Measurements from ENCODE around the gene XPC. TPM values are rescaled to one million over a fixed set of nuclear protein-coding genes. Genes with fewer than 3 reads are reported as not detected.

XPC gene
- total and polyA plus RNA-seq, 4 donors = 12.7 to 26.7 (median 14.2) TPM

- Histone ChIP-seq H3K36me3 (ENCODE audit: control insufficient read depth in 4 of 4, insufficient read depth in 3 of 4, low read depth in 1 of 4, low read length in 3 of 4) (no peaks in the 10 kb centered on the region), H3K27ac (ENCODE audit: low read depth in 1 of 2, low read length in 2 of 2) (peak overlapping the region; percentile 65 to 81), H3K27me3 (ENCODE audit: control insufficient read depth in 4 of 4, insufficient read depth in 4 of 4, low read length in 3 of 4) (no peaks in the 10 kb centered on the region), H3K9ac (ENCODE audit: low read depth in 1 of 2, low read length in 2 of 2) (no peak overlapping the region), H3K9me3 (ENCODE audit: control insufficient read depth in 4 of 4, low read length in 3 of 4) (no peaks in the 10 kb centered on the region), H3K4me3 (ENCODE audit: low read depth in 1 of 3, low read length in 3 of 3) (no peak overlapping the region), H3K4me1 (ENCODE audit: control insufficient read depth in 4 of 4, insufficient read depth in 4 of 4, low read length in 3 of 4) (peaks cover 8 to 42% (median 36%) of the 10 kb centered on the region in 4 donors)
- DNase-seq (ENCODE audit: low spot score) = no peak
- 35% methylated on average over 11 of the region's 11 CpGs for WGBS
- TF ChIP-seq CTCF (IDR thresholded peaks at IDR 0.05; ENCODE audit: low read depth, low read length, missing input control) = no peak
- TF ChIP-seq HNF4A (conservative IDR thresholded peaks at IDR 0.05) = peak; percentile 61 to 79
- TF ChIP-seq RAD21 (IDR thresholded peaks at IDR 0.05) = peak; percentile 24 to 34
- TF ChIP-seq EGR1 (IDR thresholded peaks at IDR 0.05; ENCODE audit: low read depth in 2 of 2) = peak in 1 of 2 donors; percentile 52
- TF ChIP-seq NR2F2 (IDR thresholded peaks at IDR 0.05) = no peak
- TF ChIP-seq YY1 (IDR thresholded peaks at IDR 0.05) = peak; percentile 62
- TF ChIP-seq ZBTB33 (IDR thresholded peaks at IDR 0.05) = peak; percentile 50
- TF ChIP-seq GABPA (IDR thresholded peaks at IDR 0.05 in 1 of 2, conservative IDR thresholded peaks at IDR 0.05 in 1 of 2) = peak in 1 of 2 donors; percentile 58
- TF ChIP-seq HNF4G (IDR thresholded peaks at IDR 0.05) = no peak
- TF ChIP-seq FOXA1 (IDR thresholded peaks at IDR 0.05) = no peak
- peak; percentile 51 to 68 for TF ChIP-seq JUND (IDR thresholded peaks at IDR 0.05)
- no peak for TF ChIP-seq REST (IDR thresholded peaks at IDR 0.05)
- TF ChIP-seq SP1 (IDR thresholded peaks at IDR 0.05) = peak; percentile 87
- TF ChIP-seq TAF1 (conservative IDR thresholded peaks at IDR 0.05) = no peak
- peak; percentile 86 for TF ChIP-seq MAX (IDR thresholded peaks at IDR 0.05)
- peak; percentile 68 to 90 for TF ChIP-seq RXRA (IDR thresholded peaks at IDR 0.05)
- peak; percentile 26 for TF ChIP-seq ATF3 (IDR thresholded peaks at IDR 0.05)
- TF ChIP-seq FOXA2 (IDR thresholded peaks at IDR 0.05) = peak; percentile 29
Measured at GRCh38 chr3:14204515-14205284, 26.3 kb upstream of the XPC start.
